ENCODE results near the gene ACTL7A. TPM values are rescaled to one million over a fixed set of nuclear protein-coding genes. Genes with fewer than 3 reads are reported as not detected.

Gene ACTL7A
- total and polyA plus RNA-seq, 4 donors: 0.10 TPM; not detected in 3

GRCh38 chr9:108816037-108816436 lies 46.0 kb upstream of the ACTL7A start:
- no peak overlapping the region for H3K4me3 ChIP-seq (ENCODE audit: low read depth in 1 of 3, low read length in 3 of 3)
- H3K9me3 ChIP-seq (ENCODE audit: control insufficient read depth in 4 of 4, low read length in 3 of 4): no peaks in the 10 kb centered on the region
- no peaks in the 10 kb centered on the region for H3K4me1 ChIP-seq (ENCODE audit: control insufficient read depth in 4 of 4, insufficient read depth in 4 of 4, low read length in 3 of 4)
- H3K27me3 ChIP-seq (ENCODE audit: control insufficient read depth in 4 of 4, insufficient read depth in 4 of 4, low read length in 3 of 4): no peaks in the 10 kb centered on the region
- H3K36me3 ChIP-seq (ENCODE audit: control insufficient read depth in 4 of 4, insufficient read depth in 3 of 4, low read depth in 1 of 4, low read length in 3 of 4): no peaks in the 10 kb centered on the region
- no peak overlapping the region for H3K27ac ChIP-seq (ENCODE audit: low read depth in 1 of 2, low read length in 2 of 2)
- no peak for DNase-seq (ENCODE audit: low spot score)
- 58% methylated on average over 10 of the region's 10 CpGs for WGBS
- no peak overlapping the region for H3K9ac ChIP-seq (ENCODE audit: low read depth in 1 of 2, low read length in 2 of 2)
- TF ChIP-seq RAD21 (IDR thresholded peaks at IDR 0.05): no peak
- no peak for TF ChIP-seq ATF3 (IDR thresholded peaks at IDR 0.05)
- TF ChIP-seq REST (IDR thresholded peaks at IDR 0.05): no peak
- TF ChIP-seq RXRA (IDR thresholded peaks at IDR 0.05): no peak
- TF ChIP-seq GABPA (IDR thresholded peaks at IDR 0.05 in 1 of 2, conservative IDR thresholded peaks at IDR 0.05 in 1 of 2): no peak
- no peak for TF ChIP-seq CTCF (IDR thresholded peaks at IDR 0.05; ENCODE audit: low read depth, low read length, missing input control)
- TF ChIP-seq SP1 (IDR thresholded peaks at IDR 0.05): no peak
- no peak for TF ChIP-seq HNF4G (IDR thresholded peaks at IDR 0.05)
- no peak for TF ChIP-seq JUND (IDR thresholded peaks at IDR 0.05)
- TF ChIP-seq FOXA1 (IDR thresholded peaks at IDR 0.05): no peak
- no peak for TF ChIP-seq HNF4A (conservative IDR thresholded peaks at IDR 0.05)
- TF ChIP-seq FOXA2 (IDR thresholded peaks at IDR 0.05): no peak
- TF ChIP-seq YY1 (IDR thresholded peaks at IDR 0.05): no peak
- TF ChIP-seq NR2F2 (IDR thresholded peaks at IDR 0.05): no peak
- no peak for TF ChIP-seq ZBTB33 (IDR thresholded peaks at IDR 0.05)
- no peak for TF ChIP-seq TAF1 (conservative IDR thresholded peaks at IDR 0.05)
- TF ChIP-seq, protein P1, sequence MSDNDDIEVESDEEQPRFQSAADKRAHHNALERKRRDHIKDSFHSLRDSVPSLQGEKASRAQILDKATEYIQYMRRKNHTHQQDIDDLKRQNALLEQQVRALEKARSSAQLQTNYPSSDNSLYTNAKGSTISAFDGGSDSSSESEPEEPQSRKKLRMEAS (IDR thresholded peaks at IDR 0.05): no peak

DNA sequence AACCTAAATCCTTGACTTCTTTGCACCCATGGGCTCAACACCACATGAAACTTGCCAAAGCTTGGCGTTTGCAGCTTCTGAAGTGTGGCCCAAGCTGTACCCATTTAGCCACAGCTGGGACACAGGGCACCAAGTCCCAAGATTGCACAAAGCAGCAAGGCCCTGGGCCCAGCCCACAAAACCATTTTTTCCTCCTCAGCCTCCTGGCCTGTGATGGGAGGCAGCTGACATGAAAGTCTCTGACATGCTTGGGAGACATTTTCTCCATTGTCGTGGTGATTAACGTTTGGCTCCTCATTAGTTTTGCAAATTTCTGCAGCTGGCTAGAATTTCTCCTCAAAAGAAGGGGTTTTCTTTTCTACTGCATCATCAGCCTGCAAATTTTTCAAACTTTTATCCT lies 38.2 kb upstream of the ACTL7A start:
- Histone ChIP-seq H3K9me3 (ENCODE audit: control insufficient read depth in 4 of 4, low read length in 3 of 4) (peaks cover 0 to 8% (median 1%) of the 10 kb centered on the region in 4 donors), H3K36me3 (ENCODE audit: control insufficient read depth in 4 of 4, insufficient read depth in 3 of 4, low read depth in 1 of 4, low read length in 3 of 4) (no peaks in the 10 kb centered on the region), H3K27me3 (ENCODE audit: control insufficient read depth in 4 of 4, insufficient read depth in 4 of 4, low read length in 3 of 4) (no peaks in the 10 kb centered on the region), H3K4me3 (ENCODE audit: low read depth in 1 of 3, low read length in 3 of 3) (no peak overlapping the region), H3K9ac (ENCODE audit: low read depth in 1 of 2, low read length in 2 of 2) (no peak overlapping the region), H3K4me1 (ENCODE audit: control insufficient read depth in 4 of 4, insufficient read depth in 4 of 4, low read length in 3 of 4) (no peaks in the 10 kb centered on the region), H3K27ac (ENCODE audit: low read depth in 1 of 2, low read length in 2 of 2) (no peak overlapping the region)
- WGBS: 83% methylated on average over 3 of the region's 3 CpGs
- DNase-seq (ENCODE audit: low spot score): no peak
- TF ChIP-seq FOXA1 (IDR thresholded peaks at IDR 0.05) (no peak), SP1 (IDR thresholded peaks at IDR 0.05) (no peak), ZBTB33 (IDR thresholded peaks at IDR 0.05) (no peak), REST (IDR thresholded peaks at IDR 0.05) (no peak), JUND (IDR thresholded peaks at IDR 0.05) (no peak), GABPA (IDR thresholded peaks at IDR 0.05 in 1 of 2, conservative IDR thresholded peaks at IDR 0.05 in 1 of 2) (no peak), FOXA2 (IDR thresholded peaks at IDR 0.05) (no peak), TAF1 (conservative IDR thresholded peaks at IDR 0.05) (no peak), ATF3 (IDR thresholded peaks at IDR 0.05) (no peak), NR2F2 (IDR thresholded peaks at IDR 0.05) (no peak)
- TF ChIP-seq, protein P1 (IDR thresholded peaks at IDR 0.05): no peak
